GM23338 (cell line): Measurements from ENCODE around the gene RTN4RL2.

Source experiments
- EZH2 ChIP-seq: fragments of 200-600 bp; sonication (generic); IDR thresholded peaks from one replicate; pipeline ENCODE4 v1.8.0; 2017; ENCODE audit warnings: antibody characterized with exemption, mild to moderate bottlenecking, low read depth; ENCODE audit not compliant: unreplicated experiment
- POLR2AphosphoS5 ChIP-seq: IDR thresholded peaks from 2 replicates; pipeline ENCODE4 v1.6.1; 2016; ENCODE audit warnings: antibody characterized with exemption, low read depth
- TF ChIP-seq, protein P1 (sequence below), 2 experiments: fragments of 200-600 bp in 1 of 2; sonication (generic) in 1 of 2; conservative IDR thresholded peaks; 2 replicates each; pipeline versions ENCODE4 v1.5.1 to v1.6.1; 2016 to 2017; ENCODE audit warnings: antibody characterized with exemption in 2 of 2, low read depth in 2 of 2, mild to moderate bottlenecking in 2 of 2, moderate library complexity in 1 of 2

DNA sequence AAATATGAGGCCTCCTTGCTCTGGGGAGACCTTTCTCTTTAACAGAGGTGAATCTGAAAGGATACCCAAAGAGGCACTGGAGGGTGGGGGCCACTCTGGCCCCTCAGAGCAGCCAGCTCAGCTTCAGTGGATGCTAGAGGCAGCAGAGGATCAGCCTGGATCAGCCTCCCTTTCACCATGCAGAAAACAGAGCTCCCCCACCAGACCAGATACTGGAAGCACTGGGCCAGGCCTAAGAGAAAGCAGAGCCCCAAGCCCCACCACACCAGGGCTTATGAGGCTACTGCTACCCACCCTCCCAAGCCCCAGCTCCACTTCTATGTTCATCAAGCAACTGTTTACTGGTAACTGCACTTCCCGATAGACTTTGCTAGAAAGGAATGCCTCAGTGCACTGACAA, 29.4 kb upstream of the RTN4RL2 start:
- no peak for TF ChIP-seq POLR2AphosphoS5
- TF ChIP-seq, protein P1, sequence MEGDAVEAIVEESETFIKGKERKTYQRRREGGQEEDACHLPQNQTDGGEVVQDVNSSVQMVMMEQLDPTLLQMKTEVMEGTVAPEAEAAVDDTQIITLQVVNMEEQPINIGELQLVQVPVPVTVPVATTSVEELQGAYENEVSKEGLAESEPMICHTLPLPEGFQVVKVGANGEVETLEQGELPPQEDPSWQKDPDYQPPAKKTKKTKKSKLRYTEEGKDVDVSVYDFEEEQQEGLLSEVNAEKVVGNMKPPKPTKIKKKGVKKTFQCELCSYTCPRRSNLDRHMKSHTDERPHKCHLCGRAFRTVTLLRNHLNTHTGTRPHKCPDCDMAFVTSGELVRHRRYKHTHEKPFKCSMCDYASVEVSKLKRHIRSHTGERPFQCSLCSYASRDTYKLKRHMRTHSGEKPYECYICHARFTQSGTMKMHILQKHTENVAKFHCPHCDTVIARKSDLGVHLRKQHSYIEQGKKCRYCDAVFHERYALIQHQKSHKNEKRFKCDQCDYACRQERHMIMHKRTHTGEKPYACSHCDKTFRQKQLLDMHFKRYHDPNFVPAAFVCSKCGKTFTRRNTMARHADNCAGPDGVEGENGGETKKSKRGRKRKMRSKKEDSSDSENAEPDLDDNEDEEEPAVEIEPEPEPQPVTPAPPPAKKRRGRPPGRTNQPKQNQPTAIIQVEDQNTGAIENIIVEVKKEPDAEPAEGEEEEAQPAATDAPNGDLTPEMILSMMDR (conservative IDR thresholded peaks at IDR 0.05; ENCODE audit: low read depth in 2 of 2) = peak in 1 of 2 experiments; percentile 42; a peak in 2 of 4 replicates
- TF ChIP-seq EZH2 = no peak
